CD14-positive monocyte (primary cell): ENCODE results near the gene ARHGAP10. TPM values are rescaled to one million over a fixed set of nuclear protein-coding genes. Genes with fewer than 3 reads are reported as not detected.

Source experiments
- DNase-seq, 3 donors: peaks; one replicate each; pipeline ENCODE4 v3.0.0-alpha.2; 2011 to 2022
- H2AFZ ChIP-seq: 2 replicates; pipeline ENCODE4 v1.6.0; 2012; ENCODE audit warnings: mild to moderate bottlenecking, low read depth, low read length, inconsistent platforms; ENCODE audit not compliant: insufficient read depth, poor library complexity, severe bottlenecking
- H3K27ac ChIP-seq, 2 donors: 1 replicate in 1 of 2; 2 replicates in 1 of 2; pipeline ENCODE4 v1.5.1; 2012 to 2013; ENCODE audit warnings: low read length in 2 of 2, control low read depth in 1 of 2, inconsistent platforms in 1 of 2, low read depth in 1 of 2, mild to moderate bottlenecking in 1 of 2
- H3K27me3 ChIP-seq, 2 donors: one replicate each; pipeline versions ENCODE4 v1.6.0 to v1.6.1; 2011 to 2013; ENCODE audit warnings: low read length in 2 of 2; ENCODE audit not compliant: control insufficient read depth in 2 of 2, insufficient read depth in 2 of 2
- H3K36me3 ChIP-seq, 2 donors: replicated peaks in 1 of 2; 1 replicate in 1 of 2; 2 replicates in 1 of 2; pipeline versions ENCODE4 v1.5.1 to v1.6.1; 2012 to 2013; ENCODE audit warnings: low read length in 2 of 2, control low read depth in 1 of 2, inconsistent platforms in 1 of 2, mild to moderate bottlenecking in 1 of 2; ENCODE audit not compliant: insufficient read depth in 2 of 2, control insufficient read depth in 1 of 2
- H3K4me1 ChIP-seq, 2 donors: 1 replicate in 1 of 2; 2 replicates in 1 of 2; pipeline versions ENCODE4 v1.5.1 to v1.6.1; 2012 to 2013; ENCODE audit warnings: low read length in 2 of 2, control low read depth in 1 of 2, inconsistent platforms in 1 of 2, mild to moderate bottlenecking in 1 of 2, moderate library complexity in 1 of 2; ENCODE audit not compliant: insufficient read depth in 2 of 2, control insufficient read depth in 1 of 2
- H3K4me2 ChIP-seq: replicated peaks from 2 replicates; pipeline ENCODE3; 2012; ENCODE audit warnings: low read length, moderate library complexity, mild to moderate bottlenecking; ENCODE audit not compliant: poor library complexity, severe bottlenecking; ENCODE audit errors: extremely low read depth
- H3K4me3 ChIP-seq, 3 experiments: fragments of 200-600 bp in 1 of 3; sonication (generic) in 1 of 3; replicated peaks in 1 of 3; 1 replicate in 2 of 3; 2 replicates in 1 of 3; pipeline ENCODE4 v1.5.1; 2011 to 2013; ENCODE audit warnings: low read length in 3 of 3, mild to moderate bottlenecking in 3 of 3, control low read depth in 2 of 3, low read depth in 2 of 3, inconsistent platforms in 1 of 3, moderate library complexity in 1 of 3
- H3K79me2 ChIP-seq: 2 replicates; pipeline ENCODE4 v1.6.0; 2012; ENCODE audit warnings: mild to moderate bottlenecking, control low read depth, inconsistent platforms, low read length, moderate library complexity; ENCODE audit not compliant: insufficient read depth
- H3K9ac ChIP-seq: 2 replicates; pipeline ENCODE4 v1.6.0; 2017; ENCODE audit warnings: low read length, mild to moderate bottlenecking; ENCODE audit not compliant: insufficient read depth, poor library complexity, severe bottlenecking
- H3K9me3 ChIP-seq, 2 donors: replicated peaks in 1 of 2; 1 replicate in 1 of 2; 2 replicates in 1 of 2; pipeline versions ENCODE4 v1.5.1 to v1.6.1; 2012 to 2013; ENCODE audit warnings: low read length in 2 of 2, control low read depth in 1 of 2; ENCODE audit not compliant: control insufficient read depth in 1 of 2, insufficient read depth in 1 of 2
- H4K20me1 ChIP-seq: 2 replicates; pipeline ENCODE4 v1.6.0; 2012; ENCODE audit warnings: mild to moderate bottlenecking, low read length, control low read depth, moderate library complexity; ENCODE audit not compliant: insufficient read depth
- H3K27ac Mint-ChIP-seq, 7 donors: one replicate each; pipeline ENCODE4 v1.8.0; 2020; ENCODE audit warnings: mild to moderate bottlenecking in 7 of 7, mixed read lengths in 7 of 7, moderate library complexity in 6 of 7, inconsistent platforms in 2 of 7
- H3K27me3 Mint-ChIP-seq, 3 donors: one replicate each; pipeline ENCODE4 v1.8.0; 2021 to 2022; ENCODE audit warnings: low read depth in 3 of 3, mild to moderate bottlenecking in 3 of 3, mixed read lengths in 3 of 3, moderate library complexity in 3 of 3, inconsistent platforms in 1 of 3
- H3K36me3 Mint-ChIP-seq, 2 donors: one replicate each; pipeline ENCODE4 v1.8.0; 2020; ENCODE audit warnings: mixed read lengths in 2 of 2, inconsistent platforms in 1 of 2, mild to moderate bottlenecking in 1 of 2
- H3K4me1 Mint-ChIP-seq: one replicate; pipeline ENCODE4 v1.8.0; 2020; ENCODE audit warnings: mild to moderate bottlenecking, mixed read lengths
- H3K4me3 Mint-ChIP-seq, 2 donors: one replicate each; pipeline ENCODE4 v1.8.0; 2020; ENCODE audit warnings: mild to moderate bottlenecking in 2 of 2, mixed read lengths in 2 of 2, moderate library complexity in 1 of 2
- H3K9me3 Mint-ChIP-seq, 7 donors: one replicate each; pipeline ENCODE4 v1.8.0; 2020 to 2022; ENCODE audit warnings: mixed read lengths in 7 of 7, mild to moderate bottlenecking in 6 of 7, moderate library complexity in 6 of 7, inconsistent platforms in 2 of 7
- CTCF ChIP-seq: fragments of 200-600 bp; IDR thresholded peaks from one replicate; pipeline ENCODE4 v1.8.0; 2022; ENCODE audit warnings: antibody characterized with exemption, mild to moderate bottlenecking
- WGBS: methylation state at CpG from one replicate; pipeline ENCODE4 v1.1.5; 2013; ENCODE audit warnings: missing lambda C conversion rate; ENCODE audit not compliant: insufficient coverage; 5-methylcytosine and 5-hydroxymethylcytosine counted together
- intact Hi-C, 2 donors: fragments of 100-400 bp; cut with micrococcal nuclease; formaldehyde crosslinking; loops; one replicate each; pipeline versions ENCODE4 v1.15.0 to v1.15.1; 2023
- polyA plus RNA-seq, 3 donors: library from polyadenylated mRNA; depleted of rRNA in 1 of 3; unstranded in 2 of 3; stranded (reverse) in 1 of 3; fragments of 300-500 nt in 2 of 3; fragments of >200 nt in 1 of 3; fragmentation: Illumina TruSeq in 2 of 3; gene quantifications; 1 replicate in 2 of 3; 2 replicates in 1 of 3; pipeline ENCODE4 v1.2.3, GENCODE V29; 2012 to 2021

Gene ARHGAP10
- polyA plus RNA-seq, 3 donors: 1.7 to 4.3 (median 3.0) TPM

- H3K4me3 Mint-ChIP-seq: no peak overlapping the region
- H3K27me3 Mint-ChIP-seq: peaks cover 0 to 2% (median 0%) of the 10 kb centered on the region in 3 donors
- TF ChIP-seq CTCF: no peak
- Histone ChIP-seq H4K20me1 (no peaks in the 10 kb centered on the region), H3K4me2 (no peak overlapping the region), H3K9ac (no peak overlapping the region), H3K4me1 (no peaks in the 10 kb centered on the region), H3K36me3 (peaks cover 0 to 9% of the 10 kb centered on the region in 2 donors), H3K27me3 (no peaks in the 10 kb centered on the region), H3K4me3 (no peak overlapping the region), H3K27ac (no peak overlapping the region), H3K79me2 (no peaks in the 10 kb centered on the region), H2AFZ (no peak overlapping the region), H3K9me3 (no peaks in the 10 kb centered on the region)
- 76% methylated on average over 2 of the region's 5 CpGs for WGBS
- H3K27ac Mint-ChIP-seq: no peak overlapping the region
- H3K36me3 Mint-ChIP-seq: peaks cover 4 to 29% of the 10 kb centered on the region in 2 donors
- intact Hi-C loops: loop anchor here (5.0 to 10.0 kb wide), 3 partner anchors 32 to 157 kb away; partner anchors contain the start of gene ARHGAP10 (in 1 of the 2)
- H3K4me1 Mint-ChIP-seq: no peaks in the 10 kb centered on the region
- no peak for DNase-seq
- no peaks in the 10 kb centered on the region for H3K9me3 Mint-ChIP-seq
Measured at GRCh38 chr4:147864607-147865006, 132.7 kb downstream of the ARHGAP10 start.

- H3K9me3 ChIP-seq: no peaks in the 10 kb centered on the region
- no peaks in the 10 kb centered on the region for H3K79me2 ChIP-seq
- H3K4me3 ChIP-seq: no peak overlapping the region
- Mint-ChIP-seq H3K27me3 (peaks cover 0 to 3% (median 0%) of the 10 kb centered on the region in 3 donors), H3K9me3 (no peaks in the 10 kb centered on the region), H3K27ac (peak overlapping the region in 1 of 7 donors; percentile 37), H3K4me1 (no peaks in the 10 kb centered on the region), H3K36me3 (peaks cover 4 to 37% of the 10 kb centered on the region in 2 donors), H3K4me3 (no peak overlapping the region)
- H3K9ac ChIP-seq: no peak overlapping the region
- no peaks in the 10 kb centered on the region for H3K27me3 ChIP-seq
- H3K4me2 ChIP-seq: no peak overlapping the region
- intact Hi-C loops: loop anchor here (2.0 to 10.0 kb wide), 4 partner anchors 34 to 159 kb away; partner anchors contain the start of gene ARHGAP10 (in 1 of the 2)
- H3K4me1 ChIP-seq: no peaks in the 10 kb centered on the region
- peaks cover 0 to 9% of the 10 kb centered on the region in 2 donors for H3K36me3 ChIP-seq
- no peak for DNase-seq
- H3K27ac ChIP-seq: no peak overlapping the region
- TF ChIP-seq CTCF: no peak
- no peaks in the 10 kb centered on the region for H4K20me1 ChIP-seq
- H2AFZ ChIP-seq: no peak overlapping the region
- WGBS: no CpG with 5 or more reads among the region's 3 CpGs
Measured at GRCh38 chr4:147865926-147866325, 134.0 kb downstream of the ARHGAP10 start.
